ENCODE results near the gene TBC1D16. TPM values are rescaled to one million over a fixed set of nuclear protein-coding genes. Genes with fewer than 3 reads are reported as not detected.

Gene TBC1D16
- total and polyA plus RNA-seq, 2 donors (not counting 1 experiment from before 2014, with no cell fraction given) = 0.82 to 2.7 TPM

DNA sequence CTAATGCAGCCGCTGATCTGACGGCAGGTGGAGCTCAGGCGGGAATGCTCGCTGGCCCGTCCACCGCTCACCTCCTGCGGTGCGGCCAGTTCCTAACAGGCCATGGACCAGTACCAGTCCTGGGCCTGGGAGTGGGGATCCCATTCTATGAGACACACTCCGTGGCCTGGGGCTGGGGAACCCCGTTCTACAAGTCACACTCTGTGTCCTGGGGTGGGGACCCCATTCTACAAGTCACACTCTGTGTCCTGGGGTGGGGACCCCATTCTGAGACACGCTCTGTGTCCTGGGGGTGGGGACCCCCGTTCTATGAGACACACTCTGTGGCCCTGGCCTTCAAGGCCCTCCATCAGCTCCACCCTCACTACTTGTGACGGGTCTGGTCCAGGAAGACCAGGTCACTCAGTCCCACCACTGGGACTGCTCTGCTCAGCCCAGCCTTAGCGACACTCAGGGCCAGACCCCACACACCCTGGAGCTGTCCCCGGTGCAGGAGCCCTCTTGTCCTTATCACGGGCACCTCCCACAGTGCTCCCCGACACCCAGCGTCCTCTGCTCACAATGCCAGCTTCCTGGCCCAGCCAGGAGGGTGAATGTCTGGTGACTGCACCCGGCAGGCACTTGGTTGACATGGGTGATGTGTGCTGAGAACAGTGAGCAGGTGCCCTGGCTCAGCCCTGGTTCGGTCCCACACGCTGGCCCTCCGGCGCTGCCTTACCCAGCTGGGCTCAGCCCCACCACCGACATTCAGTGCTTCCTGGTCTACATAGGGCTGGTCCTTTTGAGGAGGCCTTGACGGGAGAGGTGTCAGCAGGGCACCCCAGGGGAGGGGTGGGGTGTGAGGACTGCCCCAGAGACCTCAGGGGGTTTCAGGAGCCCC is 89.1 kb downstream of the TBC1D16 start:
- intact Hi-C loops (cut with micrococcal nuclease) = no loop called here
- no peak for TF ChIP-seq EZH2 (IDR thresholded peaks at IDR 0.05; ENCODE audit: borderline replicate concordance, insufficient read depth, low read depth, low read length, poor library complexity, severe bottlenecking)
- TF ChIP-seq, protein P1, sequence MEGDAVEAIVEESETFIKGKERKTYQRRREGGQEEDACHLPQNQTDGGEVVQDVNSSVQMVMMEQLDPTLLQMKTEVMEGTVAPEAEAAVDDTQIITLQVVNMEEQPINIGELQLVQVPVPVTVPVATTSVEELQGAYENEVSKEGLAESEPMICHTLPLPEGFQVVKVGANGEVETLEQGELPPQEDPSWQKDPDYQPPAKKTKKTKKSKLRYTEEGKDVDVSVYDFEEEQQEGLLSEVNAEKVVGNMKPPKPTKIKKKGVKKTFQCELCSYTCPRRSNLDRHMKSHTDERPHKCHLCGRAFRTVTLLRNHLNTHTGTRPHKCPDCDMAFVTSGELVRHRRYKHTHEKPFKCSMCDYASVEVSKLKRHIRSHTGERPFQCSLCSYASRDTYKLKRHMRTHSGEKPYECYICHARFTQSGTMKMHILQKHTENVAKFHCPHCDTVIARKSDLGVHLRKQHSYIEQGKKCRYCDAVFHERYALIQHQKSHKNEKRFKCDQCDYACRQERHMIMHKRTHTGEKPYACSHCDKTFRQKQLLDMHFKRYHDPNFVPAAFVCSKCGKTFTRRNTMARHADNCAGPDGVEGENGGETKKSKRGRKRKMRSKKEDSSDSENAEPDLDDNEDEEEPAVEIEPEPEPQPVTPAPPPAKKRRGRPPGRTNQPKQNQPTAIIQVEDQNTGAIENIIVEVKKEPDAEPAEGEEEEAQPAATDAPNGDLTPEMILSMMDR (IDR thresholded peaks at IDR 0.05) = no peak
- ATAC-seq (ENCODE audit: low read depth) = no peak
- H4K20me1 ChIP-seq (ENCODE audit: control insufficient read depth, insufficient read depth, low read length, poor library complexity, severe bottlenecking) = no peaks in the 10 kb centered on the region
- peaks cover 0 to 3% (median 0%) of the 10 kb centered on the region in 3 donors for H3K9me3 ChIP-seq (ENCODE audit: control extremely low read depth in 1 of 3, control insufficient read depth in 2 of 3, insufficient read depth in 1 of 3, low read length in 2 of 3)
- no peak overlapping the region for H3K27ac Mint-ChIP-seq
- H3K79me2 ChIP-seq (ENCODE audit: control insufficient read depth, insufficient read depth, low read length) = no peaks in the 10 kb centered on the region
- H3K27ac ChIP-seq (ENCODE audit: low read length in 2 of 2) = no peak overlapping the region
- 80% methylated on average over 20 of the region's 25 CpGs for WGBS (ENCODE audit: insufficient coverage)
- no peaks in the 10 kb centered on the region for H3K36me3 ChIP-seq (replicated peaks in 1 of 2; ENCODE audit: control extremely low read depth in 1 of 2, control insufficient read depth in 1 of 2, extremely low read depth in 1 of 2, insufficient read depth in 2 of 2, low read length in 1 of 2)
- ChIA-PET CTCF (no interaction called here), POLR2A (no interaction called here)
- H3K4me3 Mint-ChIP-seq = no peak overlapping the region
- H2AFZ ChIP-seq (ENCODE audit: insufficient read depth, low read depth, low read length, poor library complexity, severe bottlenecking) = no peak overlapping the region
- no peak overlapping the region for H3K4me3 ChIP-seq (ENCODE audit: control extremely low read depth in 1 of 5, extremely low read depth in 1 of 5, insufficient read depth in 1 of 5, low read depth in 2 of 5, low read length in 4 of 5)
- H3K9ac ChIP-seq (ENCODE audit: low read length) = no peak overlapping the region
- no peaks in the 10 kb centered on the region for H3K27me3 ChIP-seq (replicated peaks in 1 of 4; ENCODE audit: control extremely low read depth in 1 of 4, control insufficient read depth in 3 of 4, insufficient read depth in 4 of 4, low read length in 3 of 4)
- no peaks in the 10 kb centered on the region for H3K27me3 Mint-ChIP-seq
- H3K4me1 Mint-ChIP-seq = peaks cover 28% of the 10 kb centered on the region
- H3K4me2 ChIP-seq (replicated peaks; ENCODE audit: low read depth, low read length, poor library complexity, severe bottlenecking) = no peak overlapping the region
- no peaks in the 10 kb centered on the region for H3K9me3 Mint-ChIP-seq (ENCODE audit: insufficient read depth)
- H3K4me1 ChIP-seq (ENCODE audit: control insufficient read depth in 2 of 2, insufficient read depth in 2 of 2, low read length in 2 of 2) = peaks cover 12 to 40% of the 10 kb centered on the region in 2 donors
- no peak for DNase-seq

DNA sequence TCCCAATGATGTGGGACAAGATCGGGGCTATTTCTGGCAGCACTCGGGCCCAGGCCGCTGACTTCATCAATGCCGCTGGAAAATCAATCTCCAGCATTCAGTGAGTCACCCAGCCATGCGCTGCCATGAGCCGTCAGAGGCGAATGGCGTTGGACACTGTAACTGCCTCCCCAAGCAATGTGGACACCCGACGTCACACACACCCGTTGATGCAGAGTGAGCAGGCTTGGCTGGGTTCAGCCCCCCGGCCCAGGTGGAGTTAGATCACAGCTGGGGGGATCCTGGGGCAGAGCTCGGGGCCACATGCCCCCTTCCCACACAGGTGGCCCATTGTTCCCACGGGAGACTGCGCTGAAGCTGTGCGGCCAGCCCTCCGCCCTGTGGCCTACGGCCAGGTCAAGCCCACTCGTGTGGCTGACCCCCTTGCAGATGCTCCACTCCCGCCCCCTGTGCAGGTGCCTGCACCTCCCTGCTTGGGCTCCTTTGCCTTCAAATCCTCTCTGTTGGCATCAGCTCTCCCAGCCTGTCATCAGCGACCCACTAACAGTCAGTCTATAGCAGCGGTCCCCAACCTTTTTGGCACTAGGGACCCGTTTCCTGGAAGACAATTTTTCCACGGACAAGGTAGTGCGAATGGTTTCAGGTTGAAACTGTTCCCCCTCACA is 89.9 kb downstream of the TBC1D16 start:
- CTCF ChIA-PET = no interaction called here

More for the DNA sequence above, 89.9 kb downstream of the TBC1D16 start:
- H3K4me1 Mint-ChIP-seq = peaks cover 21% of the 10 kb centered on the region
- no peak overlapping the region for H2AFZ ChIP-seq (ENCODE audit: insufficient read depth, low read depth, low read length, poor library complexity, severe bottlenecking)
- no peak overlapping the region for H3K27ac Mint-ChIP-seq
- H3K4me3 Mint-ChIP-seq = no peak overlapping the region
- H3K4me1 ChIP-seq (ENCODE audit: control insufficient read depth in 2 of 2, insufficient read depth in 2 of 2, low read length in 2 of 2) = peaks cover 7 to 36% of the 10 kb centered on the region in 2 donors
- POLR2A ChIA-PET = no interaction called here
- no peaks in the 10 kb centered on the region for H3K27me3 ChIP-seq (replicated peaks in 1 of 4; ENCODE audit: control extremely low read depth in 1 of 4, control insufficient read depth in 3 of 4, insufficient read depth in 4 of 4, low read length in 3 of 4)
- intact Hi-C loops (cut with micrococcal nuclease) = no loop called here
- TF ChIP-seq, protein P1 (IDR thresholded peaks at IDR 0.05) = no peak
- TF ChIP-seq EZH2 (IDR thresholded peaks at IDR 0.05; ENCODE audit: borderline replicate concordance, insufficient read depth, low read depth, low read length, poor library complexity, severe bottlenecking) = no peak
- no peaks in the 10 kb centered on the region for H4K20me1 ChIP-seq (ENCODE audit: control insufficient read depth, insufficient read depth, low read length, poor library complexity, severe bottlenecking)
- no peaks in the 10 kb centered on the region for H3K9me3 Mint-ChIP-seq (ENCODE audit: insufficient read depth)
- no peaks in the 10 kb centered on the region for H3K36me3 ChIP-seq (replicated peaks in 1 of 2; ENCODE audit: control extremely low read depth in 1 of 2, control insufficient read depth in 1 of 2, extremely low read depth in 1 of 2, insufficient read depth in 2 of 2, low read length in 1 of 2)
- no peaks in the 10 kb centered on the region for H3K79me2 ChIP-seq (ENCODE audit: control insufficient read depth, insufficient read depth, low read length)
- ATAC-seq (ENCODE audit: low read depth) = no peak
- H3K4me2 ChIP-seq (replicated peaks; ENCODE audit: low read depth, low read length, poor library complexity, severe bottlenecking) = no peak overlapping the region
- no peak overlapping the region for H3K9ac ChIP-seq (ENCODE audit: low read length)
- WGBS (ENCODE audit: insufficient coverage) = 89% methylated on average over 25 of the region's 25 CpGs
- H3K27ac ChIP-seq (ENCODE audit: low read length in 2 of 2) = no peak overlapping the region
- no peak overlapping the region for H3K4me3 ChIP-seq (ENCODE audit: control extremely low read depth in 1 of 5, extremely low read depth in 1 of 5, insufficient read depth in 1 of 5, low read depth in 2 of 5, low read length in 4 of 5)
- DNase-seq = no peak
- no peaks in the 10 kb centered on the region for H3K27me3 Mint-ChIP-seq
- peaks cover 0 to 3% (median 0%) of the 10 kb centered on the region in 3 donors for H3K9me3 ChIP-seq (ENCODE audit: control extremely low read depth in 1 of 3, control insufficient read depth in 2 of 3, insufficient read depth in 1 of 3, low read length in 2 of 3)

All from B cell (primary cell).